ENCODE data around the gene LYPD6B.

- TF ChIP-seq CTCF (conservative IDR thresholded peaks at IDR 0.05; ENCODE audit: low read length), result no peak
- no peak for TF ChIP-seq EZH2phosphoT487 (IDR thresholded peaks at IDR 0.05; ENCODE audit: borderline replicate concordance, low read depth, low read length)
Observed at GRCh38 chr2:149200109-149200520, 161.6 kb downstream of the LYPD6B start.
